Brain microvascular endothelial cell (primary cell): ENCODE data around the gene PIGP.

ENCODE experiments used
- DNase-seq: peaks from one replicate; pipeline ENCODE4 v3.0.0-alpha.2; 2020
- H3K27ac ChIP-seq: fragments of 250-450 bp; sonication (Bioruptor Pico); 2 replicates; pipeline ENCODE4 v1.5.1; 2020; ENCODE audit warnings: mild to moderate bottlenecking, moderate library complexity
- H3K27me3 ChIP-seq: fragments of 250-450 bp; sonication (Bioruptor Pico); replicated peaks from 2 replicates; pipeline ENCODE4 v1.5.1; 2020; ENCODE audit warnings: mild to moderate bottlenecking
- H3K36me3 ChIP-seq: fragments of 250-450 bp; sonication (Bioruptor Pico); replicated peaks from 2 replicates; pipeline ENCODE4 v1.5.1; 2020; ENCODE audit warnings: mild to moderate bottlenecking
- H3K4me3 ChIP-seq: 2 replicates; pipeline ENCODE4 v1.5.1; 2011; ENCODE audit warnings: low read depth, mild to moderate bottlenecking, control low read depth, low read length, moderate library complexity
- CTCF ChIP-seq: IDR thresholded peaks from 2 replicates; pipeline ENCODE4 v1.5.1; 2011; ENCODE audit warnings: low read depth, mild to moderate bottlenecking, moderate library complexity, low read length, control low read depth, inconsistent platforms; ENCODE audit errors: missing control alignments
- in situ Hi-C: cut with HindIII; loops from 2 replicates; pipeline ENCODE4 v1.10.0; 2017; ENCODE audit warnings: low sequenced_read_pairs, low pct_ligation_motif_present

Gene PIGP

GRCh38 chr21:37093977-37094376 lies 21.1 kb upstream of the PIGP start:
- in situ Hi-C loops: no loop called here
- Histone ChIP-seq H3K4me3 (no peak overlapping the region), H3K27ac (no peak overlapping the region), H3K36me3 (peaks cover 44% of the 10 kb centered on the region), H3K27me3 (no peaks in the 10 kb centered on the region)
- DNase-seq: no peak
- no peak for TF ChIP-seq CTCF

- Histone ChIP-seq H3K4me3 (no peak overlapping the region), H3K36me3 (peaks cover 16% of the 10 kb centered on the region), H3K27me3 (no peaks in the 10 kb centered on the region), H3K27ac (no peak overlapping the region)
- TF ChIP-seq CTCF: no peak
- in situ Hi-C loops: no loop called here
- DNase-seq: no peak
These were observed 15.4 kb upstream of the PIGP start for GRCh38 chr21:37088186-37088735.

- Histone ChIP-seq H3K4me3 (no peak overlapping the region), H3K27me3 (no peaks in the 10 kb centered on the region), H3K27ac (no peak overlapping the region), H3K36me3 (peaks cover 16% of the 10 kb centered on the region)
- in situ Hi-C loops: no loop called here
- peak; percentile 47 for DNase-seq
- TF ChIP-seq CTCF: peak; percentile 60
These were observed 14.3 kb upstream of the PIGP start for GRCh38 chr21:37087188-37087587.

- TF ChIP-seq CTCF: no peak
- no peak for DNase-seq
- in situ Hi-C loops: no loop called here
These were observed 12.9 kb upstream of the PIGP start for GRCh38 chr21:37085726-37086125.

GRCh38 chr21:37082856-37083528 lies 10.1 kb upstream of the PIGP start:
- Histone ChIP-seq H3K27me3 (no peaks in the 10 kb centered on the region), H3K4me3 (no peak overlapping the region), H3K36me3 (peaks cover 2% of the 10 kb centered on the region), H3K27ac (no peak overlapping the region)
- no peak for TF ChIP-seq CTCF
- in situ Hi-C loops: no loop called here
- no peak for DNase-seq

More at GRCh38 chr21:37085726-37086125, 12.9 kb upstream of the PIGP start:
- no peaks in the 10 kb centered on the region for H3K27me3 ChIP-seq
- H3K36me3 ChIP-seq: peaks cover 14% of the 10 kb centered on the region
- H3K4me3 ChIP-seq: no peak overlapping the region
- H3K27ac ChIP-seq: no peak overlapping the region

GRCh38 chr21:37082375-37082774 lies 9.5 kb upstream of the PIGP start:
- no peak overlapping the region for H3K4me3 ChIP-seq
- H3K36me3 ChIP-seq: peaks cover 1% of the 10 kb centered on the region
- no peak for DNase-seq
- in situ Hi-C loops: no loop called here
- TF ChIP-seq CTCF: no peak
- no peak overlapping the region for H3K27ac ChIP-seq
- no peaks in the 10 kb centered on the region for H3K27me3 ChIP-seq
